Ovary (tissue), 3 donors: ENCODE results near the gene CMTM6.

Experiments
- CTCF ChIP-seq, 3 donors: fragments of 450-650 bp in 2 of 3; fragments of 200-600 bp in 1 of 3; IDR thresholded peaks; one replicate each; pipeline versions ENCODE4 v1.5.1 to v1.8.0; 2016 to 2022; ENCODE audit warnings: antibody characterized with exemption in 3 of 3, mild to moderate bottlenecking in 1 of 3
- EP300 ChIP-seq: sonication (generic); formaldehyde crosslinking; IDR thresholded peaks from one replicate; pipeline ENCODE4 v1.6.1; 2017; ENCODE audit warnings: antibody characterized with exemption
- POLR2A ChIP-seq: fragments of 450-650 bp; IDR thresholded peaks from one replicate; pipeline ENCODE4 v1.6.1; 2017; ENCODE audit warnings: antibody characterized with exemption, mild to moderate bottlenecking, moderate library complexity
- donor health status: DM: no; HTN: no; CAD: no.

DNA sequence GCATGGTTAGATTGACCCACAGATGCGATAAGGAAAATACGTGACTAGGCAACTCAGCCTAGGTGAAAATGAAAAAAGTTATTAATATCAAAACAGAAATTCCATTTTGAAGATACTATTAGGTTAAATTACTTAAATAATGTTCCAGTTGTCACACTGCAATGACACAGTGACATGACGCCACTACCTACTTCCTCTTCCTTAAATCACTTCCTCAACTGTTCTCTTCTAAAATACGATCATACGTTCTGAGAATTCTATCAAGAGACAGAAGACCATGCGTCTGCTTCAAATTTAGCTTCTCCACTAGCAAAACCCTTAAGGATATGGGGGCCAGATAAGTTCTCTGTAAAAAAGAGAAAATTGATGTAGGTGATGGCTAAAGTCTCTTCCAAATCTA lies 18.2 kb downstream of the CMTM6 start:
- TF ChIP-seq CTCF (IDR thresholded peaks at IDR 0.05) (no peak), POLR2A (no peak), EP300 (no peak)
